Cortex of kidney (tissue), 1 donor: ENCODE measurements around the gene PSAP.

Source experiments
- DNase-seq: peaks from one replicate; lab custom pipeline; 2025; lab: John Stamatoyannopoulos, UW

PSAP gene

DNA sequence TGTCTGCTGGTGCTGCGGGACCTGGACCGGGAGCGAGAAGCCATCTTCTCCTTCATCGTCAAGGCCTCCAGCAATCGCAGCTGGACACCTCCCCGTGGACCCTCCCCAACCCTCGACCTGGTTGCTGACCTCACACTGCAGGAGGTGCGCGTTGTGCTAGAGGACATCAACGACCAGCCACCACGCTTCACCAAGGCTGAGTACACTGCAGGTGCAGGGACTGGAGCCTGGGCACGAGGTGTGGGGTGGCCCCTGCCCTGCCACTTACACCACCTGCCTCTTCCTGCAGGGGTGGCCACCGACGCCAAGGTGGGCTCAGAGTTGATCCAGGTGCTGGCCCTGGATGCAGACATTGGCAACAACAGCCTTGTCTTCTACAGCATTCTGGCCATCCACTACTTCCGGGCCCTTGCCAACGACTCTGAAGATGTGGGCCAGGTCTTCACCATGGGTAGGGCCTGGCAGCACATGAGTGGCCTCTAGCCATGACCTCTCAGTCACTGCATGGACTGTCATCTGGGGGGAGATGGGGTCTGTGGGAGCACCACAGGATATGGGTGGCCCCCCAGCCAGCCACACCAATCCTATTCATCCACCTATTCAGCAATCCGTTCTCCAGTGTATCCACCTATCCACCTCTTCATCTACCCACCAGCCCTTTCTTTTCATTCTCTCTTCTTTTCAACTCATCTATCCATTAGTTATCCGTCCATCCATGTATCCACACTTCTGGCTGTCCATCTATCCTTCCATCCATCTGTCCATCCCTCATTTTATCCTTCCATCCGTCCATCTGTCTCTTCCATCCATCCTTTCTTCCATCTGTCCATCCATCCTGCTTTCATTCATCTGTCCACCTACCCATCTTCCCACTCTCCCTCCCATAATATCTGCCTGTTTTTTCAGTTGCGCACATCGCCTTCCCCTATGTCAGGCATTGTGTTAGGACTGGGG is 43.2 kb downstream of the PSAP start:
- DNase-seq, result no peak

DNA sequence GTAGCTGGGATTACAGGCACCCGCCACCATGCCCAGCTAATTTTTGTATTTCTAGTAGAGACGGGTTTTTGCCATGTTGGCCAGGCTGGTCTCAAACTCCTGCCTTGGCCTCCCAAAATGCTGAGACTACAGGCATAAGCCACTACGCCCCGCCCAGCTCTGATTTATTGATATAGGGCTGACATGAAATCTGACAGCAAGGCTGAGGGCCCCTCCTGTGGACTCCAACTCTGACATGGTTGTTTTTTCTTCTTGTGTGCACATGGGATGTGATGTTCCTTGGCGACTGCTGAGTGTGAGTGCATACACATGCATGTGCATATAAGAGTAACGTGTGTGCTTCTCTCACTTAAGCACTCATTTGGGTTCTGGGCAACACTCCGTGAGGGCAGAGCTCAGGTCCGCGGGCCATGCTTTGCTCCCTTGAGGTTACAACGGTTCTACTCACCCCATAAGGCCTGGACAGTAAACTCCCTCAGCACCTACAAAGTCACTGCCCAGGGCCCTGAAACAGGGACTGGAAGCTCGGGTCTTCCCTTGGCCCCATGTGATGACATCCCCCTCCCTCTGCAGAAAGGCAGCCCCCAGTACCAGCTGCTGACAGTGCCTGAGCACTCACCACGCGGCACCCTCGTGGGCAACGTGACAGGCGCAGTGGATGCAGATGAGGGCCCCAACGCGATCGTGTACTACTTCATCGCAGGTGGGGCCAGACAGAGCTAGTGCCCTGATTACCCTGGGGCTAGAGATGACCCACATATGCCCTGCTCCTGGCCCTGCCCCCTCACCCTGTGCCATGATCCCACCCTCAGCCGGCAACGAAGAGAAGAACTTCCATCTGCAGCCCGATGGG is 44.1 kb downstream of the PSAP start:
- DNase-seq, result no peak

DNA sequence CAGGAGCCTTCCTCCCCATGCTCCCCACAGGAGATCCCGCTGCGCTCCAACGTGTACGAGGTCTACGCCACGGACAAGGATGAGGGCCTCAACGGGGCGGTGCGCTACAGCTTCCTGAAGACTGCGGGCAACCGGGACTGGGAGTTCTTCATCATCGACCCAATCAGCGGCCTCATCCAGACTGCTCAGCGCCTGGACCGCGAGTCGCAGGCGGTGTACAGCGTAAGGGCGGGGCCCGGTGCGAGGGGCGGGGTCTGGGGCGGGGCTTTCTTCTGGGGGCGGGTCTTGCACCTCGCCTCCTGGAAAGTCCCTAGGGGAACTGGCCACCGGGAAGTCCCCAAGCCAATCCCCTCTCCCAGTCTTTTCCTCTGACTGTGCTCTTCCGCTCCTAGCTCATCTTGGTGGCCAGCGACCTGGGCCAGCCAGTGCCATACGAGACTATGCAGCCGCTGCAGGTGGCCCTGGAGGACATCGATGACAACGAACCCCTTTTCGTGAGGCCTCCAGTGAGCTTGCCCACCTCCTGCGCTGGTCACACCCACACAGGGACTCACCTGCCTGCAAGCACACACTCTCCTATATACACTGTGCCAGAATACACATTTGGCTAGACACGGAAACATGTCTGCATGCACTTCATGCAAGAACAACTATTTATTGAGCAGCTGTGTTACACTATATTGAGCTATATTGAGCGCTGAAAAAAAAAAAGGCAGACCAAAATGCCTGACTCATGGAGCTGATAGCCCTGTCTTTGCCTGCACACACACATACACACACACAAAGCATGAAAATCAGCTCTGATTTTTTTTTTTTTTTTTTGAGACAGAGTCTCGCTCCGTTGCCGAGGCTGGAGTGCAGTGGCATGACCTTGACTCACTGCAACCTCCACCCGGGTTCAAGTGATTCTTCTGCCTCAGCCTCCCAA is 45.0 kb downstream of the PSAP start:
- DNase-seq, result no peak

DNA sequence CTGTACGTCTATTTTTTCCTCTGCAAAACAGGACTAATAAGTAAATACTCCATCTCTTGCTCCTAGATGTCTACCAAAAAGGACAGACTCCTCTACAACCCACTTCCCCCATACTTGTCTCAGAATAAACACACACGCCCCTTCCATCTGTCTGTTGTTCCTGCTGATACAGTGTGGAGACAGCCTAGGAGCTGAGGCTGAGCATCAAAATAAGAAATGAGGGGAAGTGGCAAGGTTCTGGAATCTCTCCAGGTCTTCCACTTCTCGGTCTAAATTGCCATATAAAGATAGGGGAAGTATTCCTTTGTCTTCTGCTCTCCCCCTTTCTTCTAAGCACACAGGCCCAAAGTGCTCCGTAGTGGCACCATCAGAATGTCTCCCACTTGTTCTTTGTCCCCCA is 47.0 kb downstream of the PSAP start:
- no peak for DNase-seq

DNA sequence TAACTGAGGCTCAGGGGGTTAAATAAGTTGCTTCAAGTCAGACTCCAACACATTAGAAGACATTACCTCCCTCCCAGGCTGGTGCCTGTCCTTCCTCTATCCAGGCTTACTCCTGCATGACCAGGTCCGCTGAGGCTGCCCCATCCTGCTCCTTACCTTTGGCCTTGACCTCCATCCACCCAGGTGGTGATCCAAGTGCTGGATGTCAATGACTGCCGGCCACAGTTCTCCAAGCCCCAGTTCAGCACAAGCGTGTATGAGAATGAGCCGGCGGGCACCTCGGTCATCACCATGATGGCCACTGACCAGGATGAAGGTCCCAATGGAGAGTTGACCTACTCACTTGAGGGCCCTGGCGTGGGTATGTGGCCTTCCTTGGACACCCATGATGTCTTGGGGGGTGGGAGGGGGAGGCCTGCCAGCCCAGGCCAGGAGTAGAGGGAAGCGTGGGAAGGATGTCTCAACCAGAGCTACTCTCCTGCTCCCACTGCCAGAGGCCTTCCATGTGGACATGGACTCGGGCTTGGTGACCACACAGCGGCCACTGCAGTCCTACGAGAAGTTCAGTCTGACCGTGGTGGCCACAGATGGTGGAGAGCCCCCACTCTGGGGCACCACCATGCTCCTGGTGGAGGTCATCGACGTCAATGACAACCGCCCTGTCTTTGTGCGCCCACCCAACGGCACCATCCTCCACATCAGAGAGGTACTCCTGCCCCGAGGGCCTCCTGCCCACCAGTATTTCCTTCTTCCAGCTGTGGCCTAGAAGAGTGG is 48.1 kb downstream of the PSAP start:
- no peak for DNase-seq

DNA sequence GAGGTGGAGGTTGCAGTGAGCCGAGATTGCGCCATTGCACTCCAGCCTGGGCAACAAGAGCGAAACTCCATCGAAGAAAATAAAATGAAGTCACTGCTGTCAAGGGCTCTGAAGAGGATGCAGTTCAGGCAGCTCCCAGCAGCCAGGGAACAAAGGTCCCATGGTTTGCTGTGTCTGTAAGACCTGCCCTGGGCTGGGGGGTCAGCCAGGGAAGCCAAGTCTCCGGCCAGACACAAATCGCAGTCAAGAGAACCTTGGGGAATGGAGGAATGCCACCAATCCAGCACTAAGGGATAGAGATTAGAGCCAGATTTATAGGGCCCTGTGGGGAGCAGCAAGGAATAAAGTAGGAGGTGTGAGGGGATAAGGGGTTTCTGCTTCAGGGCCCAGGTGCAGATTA is 48.8 kb downstream of the PSAP start:
- DNase-seq, result no peak

DNA sequence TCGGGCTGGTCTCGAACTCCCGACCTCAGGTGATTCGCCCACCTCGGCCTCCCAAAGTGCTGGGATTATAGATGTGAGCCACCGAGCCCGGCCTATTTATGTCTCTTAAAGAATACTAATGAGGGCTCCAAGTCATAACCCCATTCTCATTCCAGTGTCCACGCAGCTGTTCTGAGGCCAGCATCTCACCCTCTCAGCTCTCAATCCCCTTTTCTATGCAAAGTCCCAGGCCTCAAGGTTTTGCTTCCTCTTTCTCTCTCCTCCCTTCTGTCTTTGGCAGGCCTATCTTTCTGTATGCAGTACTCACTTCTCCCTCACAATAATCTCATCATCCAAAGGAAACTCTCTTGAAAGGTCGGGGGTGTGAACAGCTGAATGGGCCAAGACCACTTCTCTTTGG is 49.7 kb downstream of the PSAP start:
- DNase-seq, result no peak

DNA sequence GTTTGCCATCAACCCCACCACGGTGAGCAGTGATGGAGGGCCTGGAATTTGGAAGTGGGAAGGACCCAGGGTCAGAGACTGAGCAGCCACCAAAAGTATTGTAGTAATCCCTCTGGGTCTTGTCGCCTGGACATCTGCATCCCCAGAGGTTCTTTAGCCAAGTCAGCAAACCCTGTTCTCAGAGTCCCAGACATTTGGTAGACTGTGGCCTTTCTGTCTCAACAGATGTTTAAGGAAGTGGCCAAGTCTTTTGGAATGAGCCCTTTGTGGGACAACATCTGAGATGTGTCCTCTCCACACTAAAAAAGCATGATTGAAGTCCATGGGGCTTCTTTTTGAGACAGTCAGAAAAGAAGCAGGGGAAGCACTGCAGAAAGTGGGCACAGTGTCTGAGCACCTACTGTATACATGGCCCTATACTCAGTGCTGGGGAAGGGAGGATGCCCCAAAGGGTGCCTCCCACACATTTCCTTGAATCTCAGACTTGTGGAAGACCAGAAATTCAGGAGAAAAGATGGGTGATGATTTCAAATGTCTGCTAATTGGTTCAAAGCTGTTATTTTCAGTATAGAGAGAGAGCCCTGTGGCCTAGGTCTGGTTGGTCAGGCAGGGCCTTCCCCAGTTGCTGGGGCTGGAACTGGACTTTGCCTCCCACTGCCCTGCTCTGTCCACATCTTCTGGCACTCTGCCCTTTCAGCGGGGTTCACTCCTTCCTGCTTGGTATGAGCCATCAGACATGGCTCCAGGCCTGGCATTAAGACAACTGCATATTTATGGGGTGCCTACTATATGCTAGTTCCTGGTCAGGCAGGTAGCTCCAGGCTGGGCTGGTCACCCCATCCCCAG is 51.2 kb downstream of the PSAP start:
- DNase-seq, result no peak

DNA sequence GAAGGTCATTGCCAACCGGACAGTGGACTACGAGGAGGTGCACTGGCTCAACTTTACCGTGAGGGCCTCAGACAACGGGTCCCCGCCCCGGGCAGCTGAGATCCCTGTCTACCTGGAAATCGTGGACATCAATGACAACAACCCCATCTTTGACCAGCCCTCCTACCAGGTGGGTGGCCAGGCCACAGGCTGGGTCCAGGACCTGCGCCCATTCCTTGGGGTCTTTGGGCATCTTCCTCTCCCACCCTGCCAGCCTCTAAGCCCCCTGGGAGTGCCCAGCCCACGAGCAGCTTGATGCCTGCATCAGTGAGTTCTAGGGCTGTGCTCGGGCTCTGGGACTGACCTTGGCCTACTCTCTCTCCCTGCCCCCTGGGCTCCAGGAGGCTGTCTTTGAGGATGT is 51.9 kb downstream of the PSAP start:
- DNase-seq, result no peak

DNA sequence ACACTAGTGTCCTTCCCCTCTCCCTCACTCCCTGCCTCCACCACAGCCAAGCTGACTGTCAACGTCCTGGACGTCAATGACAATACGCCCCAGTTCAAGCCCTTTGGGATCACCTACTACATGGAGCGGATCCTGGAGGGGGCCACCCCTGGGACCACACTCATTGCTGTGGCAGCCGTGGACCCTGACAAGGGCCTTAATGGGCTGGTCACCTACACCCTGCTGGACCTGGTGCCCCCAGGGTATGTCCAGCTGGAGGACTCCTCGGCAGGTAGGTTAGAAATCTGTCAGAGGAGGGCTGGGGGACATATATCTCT is 52.8 kb downstream of the PSAP start:
- DNase-seq, result no peak

DNA sequence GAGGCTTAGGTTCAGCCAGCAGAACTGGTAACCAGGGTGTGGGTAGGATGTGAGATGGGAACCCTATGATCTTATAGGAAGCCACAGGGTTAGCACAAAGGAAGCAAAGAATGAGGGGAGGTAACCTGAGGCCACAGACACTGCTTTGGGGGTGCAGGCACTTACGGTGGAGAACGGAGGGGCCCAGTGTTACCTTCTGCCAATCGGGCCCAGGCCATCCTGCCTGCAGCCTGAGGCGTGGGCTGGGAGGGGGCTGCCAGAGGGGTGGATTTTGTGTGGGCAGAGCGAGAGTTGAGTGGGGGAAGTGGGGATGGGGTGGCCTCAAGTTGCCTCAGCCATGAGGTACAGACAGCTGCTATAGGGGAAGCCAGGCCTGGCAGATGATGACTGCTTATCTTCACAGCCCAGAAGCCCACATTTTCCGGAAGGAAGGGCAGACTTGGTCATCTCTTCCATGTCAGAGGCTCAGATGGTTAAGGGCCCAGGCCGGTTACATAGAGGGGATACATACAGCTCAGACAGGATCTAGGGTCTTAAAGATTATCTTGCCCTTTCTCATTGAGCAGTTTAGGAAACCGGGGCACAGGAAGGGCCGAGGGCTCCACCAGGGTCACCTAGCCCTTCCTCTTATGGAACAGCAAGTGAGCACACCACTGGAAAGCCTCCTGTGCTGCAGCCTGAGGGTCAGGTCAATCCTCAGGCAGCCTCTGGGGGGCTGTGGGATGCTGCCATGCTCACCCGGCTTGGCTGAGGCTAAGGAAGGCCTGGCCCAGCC is 53.3 kb downstream of the PSAP start:
- DNase-seq, result no peak

DNA sequence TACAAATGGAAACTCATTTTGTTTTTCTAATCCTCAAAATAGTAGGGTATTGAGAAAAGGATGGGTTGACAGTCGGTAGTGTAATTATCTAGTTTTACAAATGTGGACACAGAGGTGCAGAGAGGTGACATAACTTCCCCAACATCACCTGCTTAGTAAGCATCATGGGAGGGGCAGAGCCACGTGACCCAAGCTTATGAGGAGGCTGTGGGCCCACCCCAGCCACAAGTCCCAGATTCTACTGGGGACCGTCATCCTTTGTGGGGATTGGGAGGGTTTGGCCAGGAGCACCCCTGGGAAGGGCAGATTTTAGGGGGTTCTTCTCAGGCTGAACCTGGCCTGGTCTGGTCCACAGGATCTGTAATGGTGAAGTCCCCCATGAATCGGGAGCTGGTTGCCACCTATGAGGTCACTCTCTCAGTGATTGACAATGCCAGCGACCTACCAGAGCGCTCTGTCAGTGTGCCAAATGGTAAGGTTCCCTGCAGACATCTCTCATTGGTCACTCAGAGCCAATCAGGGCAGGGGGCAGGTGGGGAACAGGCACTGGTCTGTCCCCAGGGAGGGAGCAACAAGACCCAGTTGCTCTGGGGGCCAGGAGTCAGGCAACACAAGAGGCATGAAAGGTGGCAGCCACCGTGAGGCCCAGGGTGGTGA is 54.2 kb downstream of the PSAP start:
- DNase-seq, result no peak

DNA sequence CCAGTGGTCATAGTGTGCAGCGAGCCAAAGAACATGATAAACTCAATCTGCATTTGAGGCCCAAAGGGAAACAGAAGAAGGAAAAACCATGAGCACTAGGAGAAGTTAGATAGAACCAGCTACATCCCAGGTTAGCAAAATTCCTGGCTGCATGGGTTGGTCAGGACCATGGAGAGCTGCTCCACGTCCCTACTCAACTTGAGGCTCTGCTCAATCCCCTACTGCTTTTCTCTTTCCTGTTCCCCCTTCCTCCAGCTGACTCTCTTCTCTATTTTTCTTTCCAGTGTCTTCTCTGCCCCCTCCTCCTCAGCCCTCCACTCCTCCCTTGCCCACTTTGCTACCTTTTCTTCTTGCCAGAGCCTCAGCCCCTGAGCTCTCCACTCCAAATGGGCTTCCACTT is 55.8 kb downstream of the PSAP start:
- DNase-seq, result no peak

DNA sequence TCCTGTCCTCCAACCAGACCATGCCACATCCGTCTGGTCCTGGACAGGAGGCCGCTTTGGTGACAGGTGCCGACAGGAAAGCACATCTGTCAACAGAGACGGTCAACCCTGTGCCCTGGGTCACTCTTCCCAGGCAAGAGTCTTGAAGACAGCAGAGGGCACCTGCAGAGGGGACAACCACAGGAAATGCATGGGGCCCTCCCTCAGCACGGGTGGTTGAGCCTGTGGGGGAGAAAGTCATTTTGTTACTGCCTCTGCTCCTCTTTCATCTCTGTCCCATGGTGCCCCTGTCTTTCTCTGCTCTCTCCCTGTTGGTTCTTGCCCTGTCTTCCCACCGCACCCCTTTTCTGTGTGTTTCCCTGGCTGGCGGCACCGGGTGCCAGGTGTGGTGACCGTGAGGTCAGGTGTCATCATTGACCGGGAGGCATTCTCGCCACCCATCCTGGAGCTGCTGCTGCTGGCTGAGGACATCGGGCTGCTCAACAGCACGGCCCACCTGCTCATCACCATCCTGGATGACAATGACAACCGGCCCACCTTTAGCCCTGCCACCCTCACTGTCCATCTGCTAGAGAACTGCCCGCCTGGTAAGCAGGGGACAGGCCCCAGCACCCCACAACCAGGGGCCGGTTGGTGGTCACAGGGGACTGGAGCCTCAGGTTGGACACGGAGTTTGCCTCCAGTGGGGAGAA is 60.2 kb downstream of the PSAP start:
- no peak for DNase-seq

DNA sequence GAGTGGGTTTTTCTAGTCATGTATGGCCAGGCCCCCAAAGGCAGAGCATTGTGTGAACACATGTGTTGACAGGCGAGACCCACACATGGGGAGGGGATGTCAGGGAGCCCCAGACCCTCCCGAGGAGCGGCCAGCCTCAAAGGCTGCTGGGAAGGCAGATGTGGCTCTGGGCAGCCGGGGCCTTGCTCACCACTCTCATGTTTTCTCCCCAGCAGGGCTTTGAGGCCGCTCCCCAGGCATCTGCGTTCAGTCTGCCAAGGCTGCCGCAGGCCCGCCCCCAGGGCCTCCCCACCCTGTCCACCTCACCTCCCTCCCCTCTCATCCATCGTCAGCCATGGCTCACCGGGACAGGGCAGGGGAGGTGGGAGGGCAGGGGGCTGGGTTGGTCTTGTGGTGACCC is 61.2 kb downstream of the PSAP start:
- DNase-seq, result no peak

DNA sequence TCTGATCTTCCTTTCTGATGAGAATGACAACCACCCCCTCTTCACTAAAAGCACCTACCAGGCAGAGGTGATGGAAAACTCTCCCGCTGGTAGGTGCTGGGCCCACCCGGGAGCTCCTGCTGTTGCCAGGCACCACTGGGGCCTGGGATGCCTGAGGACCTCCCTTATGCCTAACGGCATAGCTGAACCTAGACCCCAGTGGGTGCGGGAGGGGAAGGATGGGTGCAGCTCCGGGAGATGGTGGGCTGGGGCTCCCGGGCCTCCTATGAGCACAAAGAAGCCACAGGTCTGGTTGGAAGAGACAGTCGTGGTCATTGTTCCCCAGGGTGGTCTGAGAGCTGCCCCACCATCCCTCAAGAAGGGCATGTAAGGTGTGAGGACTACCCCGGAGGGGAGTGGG is 62.1 kb downstream of the PSAP start:
- no peak for DNase-seq

DNA sequence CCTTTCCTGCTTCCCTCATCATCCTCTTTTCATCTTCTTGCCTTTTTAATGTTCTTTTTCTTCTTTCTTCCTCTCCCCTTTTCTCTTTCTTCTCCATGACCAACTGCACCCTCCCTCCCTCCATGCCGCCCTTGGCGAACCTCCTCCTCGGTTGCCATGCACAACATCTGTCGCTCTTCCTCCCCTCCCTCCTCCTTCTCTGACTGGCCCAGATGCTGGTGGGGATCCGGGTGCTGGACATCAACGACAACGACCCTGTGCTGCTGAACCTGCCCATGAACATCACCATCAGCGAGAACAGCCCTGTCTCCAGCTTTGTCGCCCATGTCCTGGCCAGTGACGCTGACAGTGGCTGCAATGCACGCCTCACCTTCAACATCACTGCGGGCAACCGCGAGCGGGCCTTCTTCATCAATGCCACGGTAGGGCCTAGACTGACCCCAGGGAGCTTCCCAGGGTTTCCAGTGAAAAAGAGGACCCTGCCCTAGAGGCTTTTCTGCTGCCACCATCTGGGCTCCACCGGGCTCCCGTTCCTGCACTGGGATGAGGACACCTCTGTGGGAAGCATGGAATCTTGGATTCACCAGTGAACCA is 66.3 kb downstream of the PSAP start:
- no peak for DNase-seq
